H1 (cell line): ENCODE results near the gene VASP. TPM values are rescaled to one million over a fixed set of nuclear protein-coding genes. Genes with fewer than 3 reads are reported as not detected.

ENCODE experiments used
- polyA plus RNA-seq, 7 experiments: library from polyadenylated mRNA; depleted of rRNA in 3 of 7; stranded (reverse) in 5 of 7; unstranded in 2 of 7; fragments of >200 nt in 5 of 7; fragments of 200-250 nt in 2 of 7; gene quantifications; 1 replicate in 5 of 7; 2 replicates in 1 of 7; 4 replicates in 1 of 7; pipeline versions ENCODE4 v1.2.1 to v1.2.3, GENCODE V29; 2011 to 2013; ENCODE audit warnings: missing spikeins in 2 of 7, mixed read lengths in 2 of 7
- total RNA-seq: library from RNA; stranded (reverse); fragmentation: NEBNext Ultra II Directional; extraction: Animal tissue kit (Norgen Biotek cat#: 25700); gene quantifications from 2 replicates; pipeline ENCODE4 v1.2.1, GENCODE V29; 2021

Gene VASP
- total and polyA plus RNA-seq, 2 of the 8 experiments (the other 6 are each of a cell fraction or from before 2014, with no cell fraction given): 89.7 to 135 TPM

Other genes with a start within 250 kb of the VASP start
- not detected in 2 replicates for gene CKM, start 184.6 kb upstream of the VASP start, total RNA-seq
- gene CKM, start 184.6 kb upstream of the VASP start, polyA plus RNA-seq (2011; rRNA removed): 0.08 and 0.09 TPM in 2 replicates
- gene KLC3, start 166.7 kb upstream of the VASP start, total RNA-seq: 2.8 and 3.2 TPM in 2 replicates
- 1.3 and 2.4 TPM in 2 replicates for gene KLC3, start 166.7 kb upstream of the VASP start, polyA plus RNA-seq (2011; rRNA removed)
- 93.4 and 107 TPM in 2 replicates for gene ERCC2, start 136.9 kb upstream of the VASP start, total RNA-seq
- gene ERCC2, start 136.9 kb upstream of the VASP start, polyA plus RNA-seq (2011; rRNA removed): 117 and 197 TPM in 2 replicates
- 15.3 and 18.4 TPM in 2 replicates for gene PPP1R13L, start 102.4 kb upstream of the VASP start, total RNA-seq
- gene PPP1R13L, start 102.4 kb upstream of the VASP start, polyA plus RNA-seq (2011; rRNA removed): 9.1 and 20.4 TPM in 2 replicates
- 34.8 and 38.0 TPM in 2 replicates for gene POLR1G, start 100.8 kb upstream of the VASP start, total RNA-seq
- gene POLR1G, start 100.8 kb upstream of the VASP start, polyA plus RNA-seq (2011; rRNA removed): 16.8 and 18.4 TPM in 2 replicates
- gene ERCC1, start 83.6 kb upstream of the VASP start, total RNA-seq: 44.7 and 46.4 TPM in 2 replicates
- gene ERCC1, start 83.6 kb upstream of the VASP start, polyA plus RNA-seq (2011; rRNA removed): 94.2 and 112 TPM in 2 replicates
- gene FOSB, start 39.5 kb upstream of the VASP start, total RNA-seq: 1.3 and 2.7 TPM in 2 replicates
- 0.44 and 1.2 TPM in 2 replicates for gene FOSB, start 39.5 kb upstream of the VASP start, polyA plus RNA-seq (2011; rRNA removed)
- 21.1 and 21.6 TPM in 2 replicates for gene RTN2, start 10.4 kb upstream of the VASP start, total RNA-seq
- 21.0 and 33.5 TPM in 2 replicates for gene RTN2, start 10.4 kb upstream of the VASP start, polyA plus RNA-seq (2011; rRNA removed)
- gene PPM1N, start 9.0 kb upstream of the VASP start, total RNA-seq: 11.0 and 12.2 TPM in 2 replicates
- gene PPM1N, start 9.0 kb upstream of the VASP start, polyA plus RNA-seq (2011; rRNA removed): 14.4 and 17.5 TPM in 2 replicates
- 12.8 and 14.5 TPM in 2 replicates for gene OPA3, start 77.3 kb downstream of the VASP start, total RNA-seq
- gene OPA3, start 77.3 kb downstream of the VASP start, polyA plus RNA-seq (2011; rRNA removed): 12.5 and 16.4 TPM in 2 replicates
- 0.19 TPM in 1 of 2 replicates, not detected in the other for gene GPR4, start 94.7 kb downstream of the VASP start, total RNA-seq
- gene GPR4, start 94.7 kb downstream of the VASP start, polyA plus RNA-seq (2011; rRNA removed): 0.39 and 0.41 TPM in 2 replicates
- 28.1 and 28.8 TPM in 2 replicates for gene EML2, start 131.9 kb downstream of the VASP start, total RNA-seq
- gene EML2, start 131.9 kb downstream of the VASP start, polyA plus RNA-seq (2011; rRNA removed): 29.4 and 45.4 TPM in 2 replicates
- 0.54 and 1.3 TPM in 2 replicates for gene GIPR, start 160.7 kb downstream of the VASP start, total RNA-seq
- 0.42 and 1.0 TPM in 2 replicates for gene GIPR, start 160.7 kb downstream of the VASP start, polyA plus RNA-seq (2011; rRNA removed)
- 759 and 761 TPM in 2 replicates for gene SNRPD2, start 184.5 kb downstream of the VASP start, total RNA-seq
- 493 and 645 TPM in 2 replicates for gene SNRPD2, start 184.5 kb downstream of the VASP start, polyA plus RNA-seq (2011; rRNA removed)
- gene QPCTL, start 185.2 kb downstream of the VASP start, total RNA-seq: 25.2 and 27.1 TPM in 2 replicates
- 35.3 and 49.3 TPM in 2 replicates for gene QPCTL, start 185.2 kb downstream of the VASP start, polyA plus RNA-seq (2011; rRNA removed)
- gene FBXO46, start 223.4 kb downstream of the VASP start, total RNA-seq: 38.9 and 42.3 TPM in 2 replicates
- 11.2 and 22.1 TPM in 2 replicates for gene FBXO46, start 223.4 kb downstream of the VASP start, polyA plus RNA-seq (2011; rRNA removed)
- not detected in 2 replicates for gene MEIOSIN, start 226.0 kb downstream of the VASP start, total RNA-seq
- gene MEIOSIN, start 226.0 kb downstream of the VASP start, polyA plus RNA-seq (2011; rRNA removed): 0.11 and 0.14 TPM in 2 replicates